HG03095 (cell line): Measurements from ENCODE around the gene L3MBTL2.
"Not testable (repeated sequence)": the region's sequence is repeated elsewhere in the genome, so short reads cannot be mapped to it uniquely, and the experiment has no call there.

Experiments
- ATAC-seq: cut with Tn5 transposase; IDR thresholded peaks from one replicate; pipeline ENCODE4 v1.9.1; 2021; ENCODE audit warnings: moderate library complexity; ENCODE audit not compliant: unreplicated experiment

The L3MBTL2 gene

DNA sequence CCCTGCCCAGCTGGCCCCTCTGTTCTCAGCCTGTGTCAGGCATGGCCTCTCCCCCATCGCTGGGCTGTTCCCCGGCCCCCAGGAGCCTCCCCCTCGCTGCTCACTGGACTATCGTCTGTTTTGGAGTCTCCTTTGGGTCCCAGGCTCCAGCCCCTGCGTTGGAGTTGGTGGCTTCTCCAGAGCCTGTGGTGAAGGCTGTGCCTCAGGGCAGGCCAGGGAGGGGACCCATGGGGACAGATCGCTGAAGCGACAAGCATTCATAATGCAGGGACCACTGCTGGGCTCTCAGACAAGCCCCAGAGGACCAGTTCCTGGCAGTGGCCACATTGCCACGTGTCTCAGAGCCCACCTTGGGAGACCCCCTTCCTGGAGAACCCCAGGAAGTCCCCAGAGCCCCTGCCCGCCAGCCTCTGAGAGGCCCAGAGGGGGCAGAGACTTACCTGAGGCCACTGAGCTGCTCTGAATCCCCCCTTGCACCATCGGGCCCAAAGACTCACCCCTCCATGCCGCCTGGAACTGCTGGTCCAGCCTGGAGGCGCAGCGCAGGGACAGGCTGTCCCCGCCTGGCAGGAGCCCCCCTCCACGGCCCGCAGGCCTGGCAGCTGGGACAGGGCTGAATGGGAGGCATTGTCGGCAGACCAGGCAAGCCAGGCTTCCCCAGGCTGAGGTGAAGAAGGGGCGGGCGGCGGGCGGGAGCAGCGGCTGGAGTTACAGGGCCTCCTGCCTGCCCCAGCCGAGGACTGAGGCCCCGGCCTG is 35.4 kb downstream of the L3MBTL2 start, which contains the start of gene CHADL:
TSS of gene CHADL (minus strand) at position 555 of the 756 bp plus-strand sequence. CDS start at position 505, 50 bp downstream.
- no peak for ATAC-seq

DNA sequence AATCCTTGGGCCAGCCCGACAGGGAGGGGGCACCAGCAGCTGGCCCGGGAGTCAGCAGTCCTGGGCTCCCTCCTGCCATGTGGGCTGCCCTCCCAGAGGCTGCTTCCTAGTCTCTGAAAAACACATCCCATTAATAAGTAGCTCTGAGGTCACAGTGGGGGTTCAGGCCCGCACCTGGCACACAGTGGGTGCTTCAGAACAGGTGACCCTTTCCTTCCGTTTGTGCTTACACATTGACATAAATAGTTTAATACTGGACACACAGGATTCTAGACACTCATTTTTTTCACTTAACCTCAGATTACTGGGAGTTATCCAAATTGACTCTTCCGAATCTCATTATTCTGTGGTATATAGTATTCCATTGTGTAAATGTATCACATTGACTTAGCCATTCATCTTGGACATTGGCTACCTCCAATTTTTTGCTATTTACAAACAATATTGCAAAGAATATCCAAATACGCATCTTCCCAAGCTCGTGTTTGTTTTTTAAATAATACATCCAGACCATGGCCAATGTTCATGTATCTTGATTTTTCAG is 36.1 kb downstream of the L3MBTL2 start:
- no peak for ATAC-seq

DNA sequence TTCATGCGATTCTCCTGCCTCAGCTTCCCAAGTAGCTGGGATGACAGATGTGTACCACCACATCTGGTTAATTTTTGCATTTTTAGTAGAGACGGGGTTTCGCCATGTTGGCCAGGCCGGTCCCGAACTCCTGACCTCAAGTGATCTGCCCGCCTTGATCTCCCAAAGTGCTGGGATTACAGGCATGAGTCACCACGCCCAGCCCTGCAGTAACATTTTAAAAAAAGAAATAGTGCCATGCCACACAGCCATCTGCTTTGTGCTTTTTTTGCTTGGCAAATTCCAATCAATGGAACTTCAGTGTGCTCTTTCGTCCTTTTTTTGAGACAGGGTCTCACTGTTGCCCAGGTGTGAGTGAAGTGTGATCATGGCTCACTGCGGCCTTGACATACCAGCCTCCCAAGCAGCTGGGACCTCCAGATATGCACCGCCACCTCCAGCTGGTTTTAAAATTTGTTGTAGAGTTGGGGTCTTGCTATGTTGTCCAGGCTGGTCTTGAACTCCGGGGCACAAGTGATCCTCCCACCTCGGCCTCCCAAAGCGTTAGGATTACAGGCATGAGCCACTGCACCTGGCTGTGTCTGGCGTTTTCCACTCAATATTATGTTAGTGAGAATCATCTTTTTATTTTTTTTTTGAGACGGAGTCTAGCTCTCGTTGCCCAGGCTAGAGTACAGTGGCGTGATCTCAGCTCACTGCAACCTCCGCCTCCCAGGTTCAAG is 37.4 kb downstream of the L3MBTL2 start:
- ATAC-seq: no peak

DNA sequence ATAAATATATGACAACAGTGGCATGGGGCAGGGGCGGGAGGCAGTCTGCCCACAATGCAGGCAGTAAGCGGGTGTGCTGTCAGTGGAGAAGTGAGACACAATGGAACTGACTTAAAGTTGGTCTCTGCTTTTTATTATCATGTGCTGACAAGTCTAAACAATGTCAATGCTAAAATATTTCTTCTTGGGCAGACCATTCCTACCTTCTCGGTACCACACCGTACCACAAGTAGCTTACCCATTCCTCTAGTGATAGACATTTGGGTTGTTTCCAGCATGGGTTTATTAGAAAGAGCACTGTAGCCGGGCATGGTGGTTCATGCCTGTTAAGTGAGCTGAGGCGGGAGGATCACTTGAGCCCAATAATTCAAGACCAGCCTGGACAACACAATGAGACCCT is 38.2 kb downstream of the L3MBTL2 start:
- no peak for ATAC-seq

DNA sequence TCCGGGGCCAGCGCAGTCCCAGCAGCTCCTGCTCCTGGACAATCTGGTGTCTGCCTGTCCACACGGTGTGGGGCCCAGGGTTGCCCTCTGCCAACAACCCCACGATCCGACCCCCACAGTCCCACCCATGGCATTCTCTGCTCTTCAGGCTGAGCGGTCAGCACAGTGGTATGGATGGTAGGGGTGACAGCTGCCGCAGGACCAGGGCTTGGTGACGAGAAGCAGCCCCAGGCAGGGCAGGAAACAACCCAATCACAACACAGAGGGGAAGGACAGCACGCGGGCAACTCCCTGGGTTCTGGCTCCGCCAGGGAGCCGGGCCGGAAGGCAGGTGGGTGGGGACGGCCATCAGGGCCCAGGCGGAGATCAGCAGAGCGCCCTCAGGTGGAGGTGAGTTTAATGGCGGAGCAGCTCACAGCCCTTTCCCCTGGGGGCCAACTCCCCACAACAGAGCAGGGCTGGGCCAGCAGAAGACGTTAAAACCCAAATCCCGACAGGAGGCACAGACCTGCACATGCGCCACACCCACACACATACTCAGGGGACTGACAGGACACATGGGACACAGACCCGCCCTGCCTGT is 40.9 kb downstream of the L3MBTL2 start:
- ATAC-seq: no peak

DNA sequence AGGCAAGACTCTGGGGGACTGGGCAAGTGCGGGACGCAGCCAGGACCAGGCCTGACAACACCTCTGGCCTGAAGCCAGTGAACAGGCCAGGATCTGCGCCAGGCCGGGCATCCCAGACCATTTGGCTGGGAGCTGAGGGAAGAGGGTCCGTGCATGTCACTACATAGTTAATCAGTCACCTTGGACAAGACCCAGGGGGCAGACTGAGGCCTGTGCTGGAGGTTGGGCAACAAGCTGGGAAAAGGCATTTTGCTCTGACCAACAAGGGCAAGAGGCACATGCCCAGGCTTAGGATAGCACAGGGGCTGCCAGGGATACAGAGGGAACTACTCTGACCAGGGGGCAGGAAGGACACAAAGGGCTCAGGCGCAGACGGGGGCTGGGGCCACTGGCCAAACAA is 42.6 kb downstream of the L3MBTL2 start:
- no peak for ATAC-seq

DNA sequence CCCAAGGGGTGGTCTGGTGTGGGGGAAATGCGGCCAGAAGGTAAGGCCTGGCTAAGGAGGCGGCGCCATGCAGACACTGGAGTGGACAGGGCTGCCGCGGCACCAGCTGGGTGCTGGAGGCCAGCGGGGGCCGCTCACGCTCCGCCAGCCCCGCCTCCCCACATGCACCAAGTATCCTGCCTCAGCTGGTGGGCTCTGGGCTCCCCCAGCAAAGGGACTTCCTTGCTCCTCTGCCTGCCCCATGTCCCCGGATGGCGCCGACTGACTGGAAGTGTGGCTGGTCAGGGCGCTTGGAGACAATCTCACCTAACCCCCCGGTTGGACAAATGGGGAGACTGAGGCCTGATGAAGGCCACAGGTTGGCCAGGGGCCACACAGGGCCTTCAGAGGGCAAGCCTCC is 43.2 kb downstream of the L3MBTL2 start:
- ATAC-seq: no peak

DNA sequence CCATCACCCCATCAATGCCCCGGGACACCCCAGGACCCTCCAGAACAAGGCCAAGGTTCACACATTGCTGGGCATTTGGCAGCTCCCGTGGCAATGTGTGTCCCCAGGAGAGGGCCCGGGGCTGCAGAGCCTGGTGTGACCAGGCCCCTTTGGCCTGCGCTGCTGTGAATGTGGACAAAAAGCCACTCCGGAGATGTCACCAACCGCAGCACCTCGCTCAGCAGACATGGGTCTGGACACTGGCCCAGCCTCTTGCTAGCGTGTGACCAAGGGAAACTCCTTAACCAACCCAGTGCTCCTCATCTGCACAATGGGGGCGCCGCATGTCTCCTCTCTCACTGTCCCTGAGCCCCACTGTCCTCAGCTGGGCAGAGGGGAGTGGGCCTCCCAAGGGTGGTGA is 43.6 kb downstream of the L3MBTL2 start:
- no peak for ATAC-seq

DNA sequence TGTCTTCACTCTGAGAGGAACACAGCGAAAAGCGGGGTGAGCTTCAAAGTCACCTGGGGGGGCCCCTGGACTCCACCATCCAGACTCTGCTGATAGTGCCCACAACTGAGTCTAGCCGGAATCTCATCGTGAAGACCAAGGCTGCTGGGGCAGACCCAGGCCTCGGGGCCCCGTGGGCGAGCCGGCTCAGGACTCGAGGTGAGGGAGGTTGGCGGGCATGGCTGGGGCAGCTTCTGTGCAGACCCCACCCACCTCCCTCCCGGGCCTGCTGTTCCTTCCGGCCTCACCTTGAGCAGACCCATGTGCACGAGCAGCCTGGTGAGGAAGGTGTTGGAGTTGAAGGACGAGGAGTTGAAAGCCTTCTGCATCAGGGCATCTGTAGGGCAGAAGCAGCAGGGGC is 44.3 kb downstream of the L3MBTL2 start:
- ATAC-seq: no peak

DNA sequence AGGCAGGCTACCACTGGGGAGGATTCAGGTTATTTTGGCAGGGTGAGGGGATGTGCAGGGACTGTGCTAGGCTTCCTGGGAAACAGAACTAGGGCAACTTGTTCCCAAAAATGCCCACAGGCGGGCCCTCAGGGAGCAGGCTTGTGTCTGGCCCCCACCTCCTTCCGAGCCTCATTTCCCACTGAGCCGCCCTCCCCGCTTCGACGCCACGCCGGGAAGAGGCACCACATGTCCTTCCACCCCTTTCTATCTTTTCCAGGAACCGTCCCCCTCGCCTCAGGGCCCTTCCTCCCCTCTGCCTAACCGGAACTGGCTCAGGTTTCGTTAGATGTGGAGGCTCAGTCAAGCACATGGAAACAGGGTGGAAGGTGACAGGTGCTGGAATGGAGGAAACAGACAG is 45.0 kb downstream of the L3MBTL2 start:
- ATAC-seq: no peak

DNA sequence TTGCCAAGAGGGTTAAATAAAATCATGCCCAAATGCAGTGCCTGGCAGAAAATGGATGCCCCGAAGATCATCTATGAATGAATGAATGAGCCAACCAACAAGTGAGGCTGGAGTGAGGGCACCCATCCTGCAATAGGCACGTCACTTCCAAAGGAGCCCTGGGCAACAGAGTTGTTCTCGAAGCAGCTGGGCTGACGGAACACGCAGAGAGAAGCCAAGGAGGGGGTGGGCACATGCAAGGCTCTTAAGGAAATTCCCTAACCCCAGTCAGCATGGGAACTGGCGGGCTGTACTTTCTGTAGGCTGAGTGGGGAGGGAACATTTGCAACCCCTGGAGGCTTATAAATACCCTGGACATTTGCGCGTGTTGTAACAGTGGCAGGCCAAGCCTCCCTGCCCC is 47.3 kb downstream of the L3MBTL2 start:
- ATAC-seq: no peak

DNA sequence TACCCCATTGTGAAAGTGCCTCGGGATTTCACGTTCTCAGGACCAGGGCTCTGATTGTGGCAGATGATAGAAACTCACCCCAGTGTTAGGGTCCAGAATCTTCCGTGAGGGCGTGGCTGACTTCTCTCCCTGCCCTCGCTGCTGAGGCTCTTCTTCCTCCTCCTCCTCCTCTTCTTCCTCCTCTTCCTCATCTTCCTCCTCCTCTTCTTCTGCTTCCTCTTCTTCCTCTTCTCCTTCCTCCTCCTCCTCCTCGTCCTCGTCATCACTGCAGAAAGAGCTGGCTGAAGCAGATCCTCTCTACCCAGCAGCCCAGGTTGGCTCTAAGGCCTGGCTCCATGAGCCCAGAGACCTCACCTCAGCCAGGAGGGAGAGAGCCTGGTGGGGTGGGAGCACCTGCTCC is 49.1 kb downstream of the L3MBTL2 start:
- ATAC-seq: no peak

DNA sequence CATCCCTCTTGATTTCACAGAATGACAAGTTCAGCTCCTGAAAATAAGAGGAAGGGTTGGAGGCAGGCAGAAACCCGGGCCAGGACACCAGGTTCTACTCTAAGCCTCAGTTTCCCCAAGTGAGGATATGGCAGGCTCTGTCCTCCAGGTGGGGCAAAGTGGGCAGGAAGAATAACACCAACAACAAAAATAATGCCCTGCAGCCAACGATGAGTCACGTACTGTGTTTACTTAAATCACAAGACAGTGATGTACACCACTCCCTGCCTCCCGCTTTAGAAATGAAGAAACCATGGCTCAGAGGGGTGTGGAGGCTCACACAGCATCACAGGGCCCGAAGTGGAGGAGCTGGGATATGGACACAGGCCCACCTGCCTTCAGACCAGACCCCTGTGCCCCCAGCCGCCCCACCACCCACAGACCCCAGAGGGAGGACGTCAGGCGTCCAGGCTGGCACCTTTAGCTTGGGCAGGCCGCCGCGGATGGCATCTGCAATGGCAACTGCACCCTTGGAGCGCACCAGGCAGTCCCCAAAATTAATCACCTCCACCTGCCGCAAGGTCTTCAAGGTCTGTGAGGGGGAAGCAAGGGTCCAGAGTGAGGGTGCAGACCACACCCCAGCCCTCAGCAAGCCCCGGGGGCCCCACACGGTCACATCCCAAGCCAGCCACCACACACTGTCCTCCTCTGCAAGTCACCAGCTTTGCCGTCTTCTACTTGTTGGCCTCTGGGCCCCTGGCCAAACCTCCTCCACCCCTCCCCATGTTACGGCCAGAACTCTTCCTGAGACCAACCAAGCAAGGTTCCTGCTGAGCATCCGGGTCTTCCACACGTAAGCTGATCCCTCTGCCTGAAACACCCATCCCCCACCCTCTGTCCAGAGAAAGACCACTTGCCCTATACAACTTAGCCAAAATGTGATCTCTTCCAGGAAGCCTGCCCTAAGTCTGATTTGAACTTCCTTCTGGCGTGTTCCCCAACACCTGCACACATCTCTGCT is 51.4 kb downstream of the L3MBTL2 start:
- no peak for ATAC-seq

DNA sequence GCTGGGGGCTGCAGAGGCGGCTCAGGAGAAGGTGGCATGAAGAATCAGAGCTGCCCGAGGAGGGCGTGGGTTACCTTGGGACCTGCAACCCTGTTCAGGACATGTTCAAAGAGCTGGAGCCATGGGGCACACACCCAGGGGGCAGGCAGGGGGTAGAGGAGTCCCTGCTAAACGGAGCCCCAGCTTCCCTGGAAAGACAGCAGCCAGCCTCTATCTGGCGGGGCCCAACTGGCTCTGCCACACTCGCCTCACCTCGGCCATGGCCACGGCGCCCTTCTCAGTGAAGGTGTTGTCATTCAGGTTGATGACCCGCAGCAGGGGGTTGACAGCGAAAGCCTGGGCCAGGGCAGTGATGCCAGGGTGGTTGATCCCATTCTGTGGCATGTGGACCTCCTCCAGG is 52.6 kb downstream of the L3MBTL2 start:
- ATAC-seq: no peak

DNA sequence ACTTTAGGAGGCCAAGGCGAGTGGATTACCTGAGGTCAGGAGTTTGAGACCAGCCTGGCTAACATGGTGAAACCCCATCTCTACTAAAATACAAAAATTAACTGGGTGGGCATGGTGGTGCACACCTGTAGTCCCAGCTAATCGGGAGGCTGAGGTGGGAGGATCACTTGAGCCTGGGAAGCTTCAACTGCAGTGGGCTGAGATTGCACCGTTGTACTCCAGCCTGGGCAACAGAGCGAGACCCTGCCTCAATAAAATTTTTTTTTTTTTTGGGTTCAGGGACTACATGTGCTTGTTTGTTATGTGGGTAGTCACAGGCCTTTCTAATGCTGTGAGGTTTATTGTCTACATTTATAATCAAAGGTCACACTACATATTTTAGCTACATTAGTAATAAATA is 54.6 kb downstream of the L3MBTL2 start:
- ATAC-seq: not testable (repeated sequence)

DNA sequence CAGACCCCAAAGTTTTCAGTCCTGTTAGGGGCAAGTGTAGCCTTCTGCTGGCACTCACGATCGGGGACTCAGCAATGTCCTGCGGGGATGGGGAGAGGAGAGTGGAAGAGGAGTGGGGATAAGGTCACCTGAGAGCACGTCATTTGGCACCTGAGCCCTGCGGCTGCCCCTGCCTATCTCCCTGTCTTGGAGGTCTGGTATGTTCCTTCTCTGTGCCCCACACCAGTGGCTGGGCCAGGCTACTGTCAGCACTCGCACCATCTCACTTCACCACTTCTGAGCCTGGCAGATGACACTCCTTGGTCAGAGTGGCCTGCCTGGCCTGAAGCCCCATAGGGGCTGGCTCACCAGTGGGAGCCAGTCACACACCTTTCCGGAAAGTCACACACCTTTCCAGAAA is 55.8 kb downstream of the L3MBTL2 start:
- ATAC-seq: no peak

DNA sequence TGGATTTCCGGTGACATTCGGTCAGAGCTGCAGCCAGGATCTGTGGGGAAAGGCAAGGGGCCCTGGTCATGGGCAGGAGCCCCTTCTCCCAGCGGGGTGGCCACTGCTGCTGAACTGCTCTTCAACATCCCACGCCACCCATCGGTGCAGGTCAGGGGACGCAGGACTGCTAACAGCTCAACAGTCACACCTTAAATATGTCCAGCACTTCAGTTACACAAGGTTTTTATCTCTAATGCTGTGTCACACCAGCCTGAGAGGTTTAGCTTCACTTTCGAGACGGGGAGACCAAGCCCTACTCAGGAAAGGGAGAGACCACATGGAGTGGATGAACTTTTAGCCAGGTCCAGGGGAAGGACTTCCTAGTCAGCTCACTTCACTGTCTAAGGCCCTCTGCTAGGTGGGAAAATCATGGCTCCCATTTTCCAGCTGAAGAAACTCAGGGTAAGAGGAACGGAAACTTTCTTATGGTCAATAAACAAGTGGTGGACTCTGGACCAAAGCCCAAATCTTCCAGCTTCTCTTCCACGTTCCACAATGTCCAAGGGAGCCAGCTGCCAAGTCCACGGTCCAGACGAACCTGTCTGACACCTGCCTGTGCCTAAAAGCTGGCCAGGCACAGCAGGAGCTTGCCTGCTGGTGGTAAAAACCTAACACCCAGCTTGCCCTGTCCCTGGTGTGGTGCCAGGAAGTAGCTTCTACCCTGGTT is 56.6 kb downstream of the L3MBTL2 start:
- no peak for ATAC-seq

DNA sequence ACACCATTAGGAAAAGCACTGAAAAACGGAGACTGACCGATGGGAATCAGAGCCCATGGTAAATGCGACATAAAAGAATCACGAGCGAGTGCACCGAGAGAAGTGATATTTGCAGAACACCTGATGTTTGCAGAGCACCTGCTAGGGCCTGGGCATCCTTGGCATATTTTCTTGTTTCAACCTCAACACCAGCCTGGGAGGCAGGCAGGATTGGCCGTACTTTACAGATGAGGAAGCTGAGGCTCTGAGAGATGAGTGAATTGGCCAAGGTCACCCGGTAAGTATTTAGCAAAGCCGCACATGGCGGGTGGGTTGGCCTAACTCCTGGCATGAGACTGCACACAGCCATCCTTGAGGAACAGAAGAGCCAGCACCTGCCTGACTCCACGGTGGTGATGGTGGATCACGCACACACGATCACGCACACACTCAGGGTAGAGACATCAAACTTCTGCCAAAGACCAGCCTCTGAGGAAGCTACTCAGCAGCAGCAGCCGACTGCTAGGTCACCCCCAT is 57.2 kb downstream of the L3MBTL2 start:
- ATAC-seq: no peak

DNA sequence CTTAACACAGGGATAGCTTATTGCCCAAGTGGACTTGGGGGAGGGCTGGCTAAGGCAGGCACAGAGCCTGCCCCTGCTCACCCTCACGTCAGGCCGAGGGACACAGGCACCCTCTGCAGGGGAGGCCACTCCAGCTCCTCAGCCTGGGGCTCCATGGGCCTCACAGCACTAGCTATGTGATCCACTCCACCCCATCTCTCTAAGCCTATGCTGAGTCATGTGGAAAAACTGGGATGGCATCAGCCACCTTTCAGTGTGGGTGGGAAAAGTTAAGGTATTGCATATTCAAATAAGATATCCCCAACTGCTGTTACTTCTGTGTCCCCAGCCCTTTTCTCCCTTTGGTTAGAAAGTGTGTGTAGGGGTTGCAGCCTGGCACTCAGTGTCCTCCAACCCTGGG is 58.6 kb downstream of the L3MBTL2 start:
- no peak for ATAC-seq
